HCT116 (cell line): ENCODE data around the gene ALDH3A2. TPM values are rescaled to one million over a fixed set of nuclear protein-coding genes. Genes with fewer than 3 reads are reported as not detected.

ENCODE experiments used
- ATAC-seq: fragments of 200-7000 bp; cut with Tn5 transposase; 2 replicates; pipeline ENCODE4 v1.9.1; 2020; ENCODE audit warnings: mild to moderate bottlenecking, moderate library complexity
- BruUV-seq: library from RNA; stranded (reverse); fragments of 400-500 nt; replicated peaks from 2 replicates; lab custom pipeline; 2021; lab: Mats Ljungman, UMichigan
- CTCF ChIA-PET: fragments of 300-600 bp; sonication (Branson Sonifier 250); formaldehyde crosslinking; loops from one replicate; lab custom pipeline; 2021; ENCODE audit warnings: antibody characterized with exemption; lab: Charles Lee
- POLR2A ChIA-PET: fragments of 300-600, 350-600 bp; sonication (Branson Sonifier 250); formaldehyde crosslinking; loops from one replicate; lab custom pipeline; 2021; ENCODE audit warnings: antibody characterized with exemption; lab: Charles Lee
- RAD21 ChIA-PET, 2 experiments: fragments of 300-600 bp; sonication (Branson Sonifier 250); formaldehyde crosslinking; loops; one replicate each; lab custom pipeline; 2023; ENCODE audit warnings: low total read pairs in 2 of 2; ENCODE audit not compliant: uncharacterized antibody in 2 of 2, unreplicated experiment in 2 of 2, low non-redundant PET in 1 of 2; lab: Charles Lee
- DNase-seq: peaks from one replicate; pipeline ENCODE4 v3.0.0-alpha.2; 2010; ENCODE audit warnings: low read depth, low spot score
- H2AFZ ChIP-seq: fragments of 200-600 bp; shearing (Covaris generic), sonication (generic); 2 replicates; pipeline ENCODE4 v1.6.1; 2017; ENCODE audit warnings: low read depth, mixed run types, mixed read lengths, antibody characterized with exemption, low read length; ENCODE audit not compliant: poor library complexity, severe bottlenecking
- H3K27ac ChIP-seq: 2 replicates; pipeline ENCODE4 v1.5.1; 2012; ENCODE audit warnings: low read depth, low read length
- H3K27me3 ChIP-seq: fragments of 200-600 bp; sonication (generic); 2 replicates; pipeline ENCODE4 v1.6.1; 2016; ENCODE audit warnings: mixed run types, low read length, mixed read lengths; ENCODE audit not compliant: insufficient read depth
- H3K36me3 ChIP-seq, 2 experiments: fragments of 200-500 bp in 1 of 2; fragments of 200-600 bp in 1 of 2; sonication (Bioruptor generic) in 1 of 2; sonication (generic) in 1 of 2; 2 replicates each; pipeline versions ENCODE4 v1.5.1 to v1.6.1; 2014 to 2016; ENCODE audit warnings: low read length in 2 of 2, inconsistent platforms in 1 of 2, mixed read lengths in 1 of 2, mixed run types in 1 of 2; ENCODE audit not compliant: insufficient read depth in 2 of 2, control insufficient read depth in 1 of 2
- H3K4me1 ChIP-seq, 2 experiments: fragments of 200-600 bp in 1 of 2; sonication (generic) in 1 of 2; 2 replicates each; pipeline versions ENCODE4 v1.5.1 to v1.6.1; 2012 to 2017; ENCODE audit warnings: low read length in 2 of 2, inconsistent platforms in 1 of 2, mild to moderate bottlenecking in 1 of 2, mixed read lengths in 1 of 2, mixed run types in 1 of 2, moderate library complexity in 1 of 2; ENCODE audit not compliant: insufficient read depth in 2 of 2, control insufficient read depth in 1 of 2
- H3K4me2 ChIP-seq: fragments of 200-600 bp; sonication (generic); 2 replicates; pipeline ENCODE4 v1.6.1; 2017; ENCODE audit warnings: mixed run types, low read length, mixed read lengths
- H3K4me3 ChIP-seq, 2 experiments: fragments of 200-600 bp in 1 of 2; sonication (generic) in 1 of 2; replicated peaks in 1 of 2; 2 replicates each; pipeline ENCODE4 v1.5.1; 2011 to 2016; ENCODE audit warnings: low read length in 2 of 2, control low read depth in 1 of 2, low read depth in 1 of 2, mild to moderate bottlenecking in 1 of 2, mixed read lengths in 1 of 2, mixed run types in 1 of 2
- H3K79me2 ChIP-seq: fragments of 200-600 bp; sonication (generic); 2 replicates; pipeline ENCODE4 v1.6.1; 2017; ENCODE audit warnings: mild to moderate bottlenecking, mixed run types, low read length, moderate library complexity, mixed read lengths; ENCODE audit not compliant: insufficient read depth
- H3K9ac ChIP-seq: fragments of 200-600 bp; sonication (generic); 2 replicates; pipeline ENCODE4 v1.6.1; 2016; ENCODE audit warnings: low read length, mixed read lengths
- H3K9me2 ChIP-seq: fragments of 200-600 bp; sonication (generic), shearing (Covaris generic); 2 replicates; pipeline ENCODE4 v1.6.1; 2017; ENCODE audit warnings: mixed run types, mild to moderate bottlenecking, moderate library complexity; ENCODE audit not compliant: insufficient read depth
- H3K9me3 ChIP-seq, 2 experiments: fragments of 200-500 bp in 1 of 2; fragments of 200-600 bp in 1 of 2; sonication (Bioruptor generic) in 1 of 2; sonication (generic) in 1 of 2; 2 replicates each; pipeline ENCODE4 v1.6.1; 2014 to 2017; ENCODE audit warnings: low read length in 2 of 2, mixed read lengths in 2 of 2, inconsistent platforms in 1 of 2, low read depth in 1 of 2, mild to moderate bottlenecking in 1 of 2, mixed run types in 1 of 2, moderate library complexity in 1 of 2; ENCODE audit not compliant: control insufficient read depth in 1 of 2, insufficient read depth in 1 of 2
- H4K20me1 ChIP-seq: fragments of 200-600 bp; sonication (generic), shearing (Covaris generic); 2 replicates; pipeline ENCODE4 v1.6.1; 2017; ENCODE audit warnings: mixed run types, mild to moderate bottlenecking, moderate library complexity; ENCODE audit not compliant: insufficient read depth
- CBX3 ChIP-seq: IDR thresholded peaks from 2 replicates; pipeline ENCODE4 v1.6.1; 2012; ENCODE audit warnings: low read depth
- CEBPB ChIP-seq: IDR thresholded peaks from 2 replicates; pipeline ENCODE4 v1.6.1; 2012; ENCODE audit warnings: low read depth
- EGR1 ChIP-seq: IDR thresholded peaks from 2 replicates; pipeline ENCODE4 v1.6.1; 2012; ENCODE audit warnings: low read depth
- EZH2phosphoT487 ChIP-seq: fragments of 200-600 bp; IDR thresholded peaks from 2 replicates; pipeline ENCODE4 v1.6.1; 2018; ENCODE audit warnings: antibody characterized with exemption, borderline replicate concordance
- JUND ChIP-seq: IDR thresholded peaks from 2 replicates; pipeline ENCODE4 v1.6.1; 2012
- RAD21 ChIP-seq: IDR thresholded peaks from 2 replicates; pipeline ENCODE4 v1.6.1; 2012; ENCODE audit warnings: low read depth, mild to moderate bottlenecking
- SIN3A ChIP-seq: IDR thresholded peaks from 2 replicates; pipeline ENCODE4 v1.6.1; 2012; ENCODE audit warnings: low read depth
- TCF7L2 ChIP-seq: IDR thresholded peaks from 2 replicates; pipeline ENCODE4 v1.7.0; 2011; ENCODE audit warnings: borderline replicate concordance, inconsistent platforms; ENCODE audit not compliant: insufficient read depth, insufficient read length; ENCODE audit errors: extremely low read depth
- ZFX ChIP-seq: fragments of 450-650 bp; IDR thresholded peaks from 2 replicates; pipeline ENCODE4 v1.6.1; 2017
- ZNF274 ChIP-seq: fragments of 200-500 bp; sonication (Bioruptor generic); IDR thresholded peaks from 2 replicates; pipeline ENCODE4 v1.6.1; 2014; ENCODE audit warnings: mild to moderate bottlenecking, low read depth, low read length, inconsistent platforms
- intact Hi-C: fragments of 100-400 bp; cut with micrococcal nuclease; formaldehyde crosslinking; loops from 2 replicates; pipeline ENCODE4 v1.10.0; 2022
- total RNA-seq: library from RNA; stranded (reverse); gene quantifications from one replicate; pipeline ENCODE4 v1.2.1, GENCODE V29; 2021; ENCODE audit not compliant: unreplicated experiment
- TF ChIP-seq, protein P1 (sequence below): IDR thresholded peaks from 2 replicates; pipeline ENCODE4 v1.6.1; 2012
- TF ChIP-seq, protein P2 (sequence below): IDR thresholded peaks from 2 replicates; pipeline ENCODE4 v1.6.1; 2012

ALDH3A2 gene
- total RNA-seq, 1 experiment from 2014 or later: 86.8 TPM

DNA sequence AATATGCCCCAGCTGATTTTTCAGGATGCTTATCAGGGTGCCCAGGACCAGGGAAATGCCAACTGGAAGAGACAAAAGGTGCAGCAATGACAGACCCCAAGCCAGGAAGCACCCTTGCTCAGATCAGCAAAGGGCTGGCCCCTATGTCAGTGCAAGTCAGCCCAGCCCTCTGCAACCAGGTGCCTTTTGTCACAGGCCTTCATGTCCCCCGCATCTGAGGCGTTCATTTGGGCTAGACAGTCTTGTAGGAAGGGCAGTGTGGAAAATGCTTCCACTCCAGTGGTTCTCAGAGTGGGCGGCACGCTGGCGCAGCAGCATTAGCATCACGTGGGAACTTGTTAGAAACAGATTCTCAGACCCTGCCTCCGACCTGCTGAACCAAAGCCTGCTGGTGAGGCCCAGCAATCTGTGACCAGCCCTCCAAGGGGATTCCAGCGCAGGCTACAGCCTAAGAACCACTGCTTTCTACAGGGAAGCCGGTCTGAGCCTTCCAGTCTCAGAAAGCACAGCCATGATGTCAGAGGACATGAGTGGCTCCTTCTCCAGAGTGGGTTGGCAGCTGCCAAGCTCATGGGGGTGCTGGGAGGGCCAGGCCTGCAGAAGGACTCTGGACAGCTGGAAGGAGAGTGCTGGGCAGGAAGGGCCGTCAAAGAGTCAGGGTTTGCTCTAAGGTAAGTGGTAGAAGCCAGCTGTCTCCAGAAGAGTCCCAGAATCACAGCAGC, 54.7 kb downstream of the ALDH3A2 start:
- intact Hi-C loops: no loop called here
- TF ChIP-seq JUND (no peak), TCF7L2 (no peak), EZH2phosphoT487 (no peak)
- TF ChIP-seq, protein P1, sequence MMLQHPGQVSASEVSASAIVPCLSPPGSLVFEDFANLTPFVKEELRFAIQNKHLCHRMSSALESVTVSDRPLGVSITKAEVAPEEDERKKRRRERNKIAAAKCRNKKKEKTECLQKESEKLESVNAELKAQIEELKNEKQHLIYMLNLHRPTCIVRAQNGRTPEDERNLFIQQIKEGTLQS: no peak
- DNase-seq (no peak), ATAC-seq (no peak)
- Histone ChIP-seq H3K4me3 (no peak overlapping the region), H3K9me3 (no peaks in the 10 kb centered on the region), H3K27ac (no peak overlapping the region), H3K9me2 (no peaks in the 10 kb centered on the region), H2AFZ (no peak overlapping the region), H3K9ac (no peak overlapping the region), H3K27me3 (no peaks in the 10 kb centered on the region), H3K4me2 (no peak overlapping the region), H3K4me1 (no peaks in the 10 kb centered on the region; a peak in 1 of 4 replicates), H3K36me3 (no peaks in the 10 kb centered on the region), H4K20me1 (no peaks in the 10 kb centered on the region), H3K79me2 (no peaks in the 10 kb centered on the region)
- CTCF ChIA-PET: no interaction called here
- POLR2A ChIA-PET: no interaction called here
- BruUV-seq: no TSS peak
- RAD21 ChIA-PET: no interaction called here

DNA sequence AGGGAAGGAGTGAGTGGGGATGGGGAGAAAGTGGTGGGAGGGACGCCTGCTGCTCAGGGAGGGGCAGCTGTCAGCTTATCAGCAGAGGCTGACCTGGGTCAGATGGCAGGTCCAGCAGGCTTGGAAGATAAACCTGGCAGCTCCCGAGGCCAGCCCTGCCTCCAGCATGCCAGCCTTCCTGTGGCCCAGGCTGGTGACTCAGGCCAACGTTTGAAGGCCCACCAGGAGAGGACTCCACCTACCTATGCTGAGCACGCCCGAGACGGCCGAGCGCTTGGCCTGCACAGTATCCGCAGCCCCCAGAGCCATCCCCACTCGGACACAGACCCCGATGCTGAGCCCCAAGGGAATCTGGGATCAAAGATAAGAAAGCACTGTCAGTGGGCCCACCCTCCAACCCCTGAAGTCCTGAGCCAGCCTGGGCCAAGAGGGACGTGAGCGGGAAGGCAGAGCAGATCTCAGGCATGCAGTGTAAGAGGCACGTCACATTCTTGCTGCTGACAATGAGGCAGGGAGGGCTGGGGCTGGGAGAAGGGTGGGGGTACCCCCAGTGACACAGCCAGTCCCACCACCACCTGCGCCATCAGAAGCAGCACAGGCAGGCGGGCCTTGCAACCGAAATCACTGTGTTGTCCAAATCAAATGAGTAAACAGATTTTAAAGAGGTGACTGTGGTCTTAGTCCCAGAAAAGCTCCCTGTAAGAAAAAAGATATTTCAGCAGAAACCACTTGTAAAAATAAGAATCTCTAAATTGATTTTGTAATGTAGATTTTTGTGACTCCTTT, 55.5 kb downstream of the ALDH3A2 start:
- no TSS peak for BruUV-seq
- RAD21 ChIA-PET: no interaction called here
- DNase-seq (no peak), ATAC-seq (no peak)
- H3K4me2 ChIP-seq: no peak overlapping the region
- H3K27me3 ChIP-seq: no peaks in the 10 kb centered on the region
- H4K20me1 ChIP-seq: no peaks in the 10 kb centered on the region
- H3K4me1 ChIP-seq: no peaks in the 10 kb centered on the region; a peak in 1 of 4 replicates
- H3K36me3 ChIP-seq: no peaks in the 10 kb centered on the region
- no peak overlapping the region for H3K4me3 ChIP-seq
- H3K79me2 ChIP-seq: no peaks in the 10 kb centered on the region
- H3K9me2 ChIP-seq: no peaks in the 10 kb centered on the region
- no peak overlapping the region for H3K9ac ChIP-seq
- TF ChIP-seq, protein P1: no peak
- TF ChIP-seq ZFX: no peak
- no peak for TF ChIP-seq ZNF274
- TF ChIP-seq SIN3A: no peak
- TF ChIP-seq, protein P2, sequence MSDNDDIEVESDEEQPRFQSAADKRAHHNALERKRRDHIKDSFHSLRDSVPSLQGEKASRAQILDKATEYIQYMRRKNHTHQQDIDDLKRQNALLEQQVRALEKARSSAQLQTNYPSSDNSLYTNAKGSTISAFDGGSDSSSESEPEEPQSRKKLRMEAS: no peak
- TF ChIP-seq RAD21: no peak
- TF ChIP-seq CEBPB: no peak
- TF ChIP-seq EGR1: no peak
- TF ChIP-seq JUND: no peak
- TF ChIP-seq TCF7L2: no peak
- no peak for TF ChIP-seq CBX3
- H3K27ac ChIP-seq: no peak overlapping the region
- CTCF ChIA-PET: no interaction called here
- no peaks in the 10 kb centered on the region for H3K9me3 ChIP-seq
- intact Hi-C loops: no loop called here
- H2AFZ ChIP-seq: no peak overlapping the region
- POLR2A ChIA-PET: no interaction called here
